HUES64 (cell line): ENCODE results near the gene PARM1.

ENCODE experiments used
- H3K27ac ChIP-seq: 2 replicates; pipeline ENCODE4 v1.7.0; 2013; ENCODE audit warnings: low read depth, low read length, inconsistent platforms
- H3K27me3 ChIP-seq: 2 replicates; pipeline ENCODE4 v1.6.1; 2013; ENCODE audit warnings: mild to moderate bottlenecking, low read length; ENCODE audit not compliant: insufficient read depth
- H3K36me3 ChIP-seq: 2 replicates; pipeline ENCODE4 v1.6.1; 2013; ENCODE audit warnings: mild to moderate bottlenecking, low read length; ENCODE audit not compliant: insufficient read depth
- H3K4me1 ChIP-seq: 2 replicates; pipeline ENCODE4 v1.6.1; 2013; ENCODE audit warnings: mild to moderate bottlenecking, low read length, moderate library complexity; ENCODE audit not compliant: insufficient read depth
- H3K4me3 ChIP-seq: 2 replicates; pipeline ENCODE4 v1.5.1; 2013; ENCODE audit warnings: mild to moderate bottlenecking, low read length, moderate library complexity
- H3K9ac ChIP-seq: 2 replicates; pipeline ENCODE4 v1.6.1; 2013; ENCODE audit warnings: mild to moderate bottlenecking, low read depth, low read length
- H3K9me3 ChIP-seq: 2 replicates; pipeline ENCODE4 v1.6.1; 2013; ENCODE audit warnings: low read depth, low read length; ENCODE audit not compliant: insufficient read depth
- WGBS: fragments of 150-250, 120-280 bp; methylation state at CpG from one replicate; pipeline ENCODE4 v1.1.7; 2013; ENCODE audit warnings: missing lambda C conversion rate; 5-methylcytosine and 5-hydroxymethylcytosine counted together

Gene PARM1

GRCh38 chr4:74962584-74962983, 29.7 kb downstream of the PARM1 start:
- H3K4me3 ChIP-seq = no peak overlapping the region
- no peak overlapping the region for H3K9ac ChIP-seq

DNA sequence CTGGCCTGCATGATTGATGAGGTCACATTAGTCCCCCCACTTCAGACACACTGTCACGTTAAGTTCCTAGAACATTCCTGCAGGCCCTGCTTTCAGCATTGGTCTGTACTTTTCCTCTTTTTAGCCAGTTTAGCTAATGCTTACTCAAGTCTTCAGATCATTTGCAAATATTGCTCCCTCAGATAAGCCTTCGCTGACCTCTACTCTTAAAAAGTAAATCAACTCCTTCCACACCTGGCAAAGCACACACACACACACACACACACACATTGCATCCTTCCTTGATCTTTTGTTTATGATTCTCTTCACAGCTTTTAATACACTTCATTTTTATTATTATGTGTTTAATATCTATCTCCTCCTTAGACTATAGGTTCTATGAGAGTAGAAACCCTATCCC, 31.4 kb downstream of the PARM1 start:
- Histone ChIP-seq H3K4me3 (no peak overlapping the region), H3K9ac (no peak overlapping the region), H3K27me3 (no peaks in the 10 kb centered on the region), H3K36me3 (no peaks in the 10 kb centered on the region), H3K9me3 (peaks cover 5% of the 10 kb centered on the region; the same call in 1 of the 2 replicates), H3K27ac (no peak overlapping the region), H3K4me1 (no peaks in the 10 kb centered on the region)
- 88% methylated on average over 2 of the region's 2 CpGs for WGBS

More at GRCh38 chr4:74962584-74962983, 29.7 kb downstream of the PARM1 start:
- Histone ChIP-seq H3K27ac (no peak overlapping the region), H3K27me3 (no peaks in the 10 kb centered on the region), H3K4me1 (no peaks in the 10 kb centered on the region), H3K36me3 (no peaks in the 10 kb centered on the region), H3K9me3 (peaks cover 5% of the 10 kb centered on the region; the same call in 1 of the 2 replicates)

GRCh38 chr4:74967324-74967723, 34.4 kb downstream of the PARM1 start:
- no peak overlapping the region for H3K9ac ChIP-seq
- H3K27me3 ChIP-seq = no peaks in the 10 kb centered on the region
- no peaks in the 10 kb centered on the region for H3K4me1 ChIP-seq
- no peak overlapping the region for H3K4me3 ChIP-seq
- no peaks in the 10 kb centered on the region for H3K9me3 ChIP-seq
- WGBS = 96% methylated on average over 3 of the region's 3 CpGs
- H3K27ac ChIP-seq = no peak overlapping the region
- H3K36me3 ChIP-seq = no peaks in the 10 kb centered on the region

- 95% methylated on average over 1 of the region's 2 CpGs for WGBS
- Histone ChIP-seq H3K36me3 (no peaks in the 10 kb centered on the region), H3K9me3 (no peaks in the 10 kb centered on the region), H3K9ac (no peak overlapping the region), H3K27ac (no peak overlapping the region), H3K4me1 (no peaks in the 10 kb centered on the region), H3K27me3 (no peaks in the 10 kb centered on the region), H3K4me3 (no peak overlapping the region)
These were observed 35.7 kb downstream of the PARM1 start for GRCh38 chr4:74968456-74969164.

DNA sequence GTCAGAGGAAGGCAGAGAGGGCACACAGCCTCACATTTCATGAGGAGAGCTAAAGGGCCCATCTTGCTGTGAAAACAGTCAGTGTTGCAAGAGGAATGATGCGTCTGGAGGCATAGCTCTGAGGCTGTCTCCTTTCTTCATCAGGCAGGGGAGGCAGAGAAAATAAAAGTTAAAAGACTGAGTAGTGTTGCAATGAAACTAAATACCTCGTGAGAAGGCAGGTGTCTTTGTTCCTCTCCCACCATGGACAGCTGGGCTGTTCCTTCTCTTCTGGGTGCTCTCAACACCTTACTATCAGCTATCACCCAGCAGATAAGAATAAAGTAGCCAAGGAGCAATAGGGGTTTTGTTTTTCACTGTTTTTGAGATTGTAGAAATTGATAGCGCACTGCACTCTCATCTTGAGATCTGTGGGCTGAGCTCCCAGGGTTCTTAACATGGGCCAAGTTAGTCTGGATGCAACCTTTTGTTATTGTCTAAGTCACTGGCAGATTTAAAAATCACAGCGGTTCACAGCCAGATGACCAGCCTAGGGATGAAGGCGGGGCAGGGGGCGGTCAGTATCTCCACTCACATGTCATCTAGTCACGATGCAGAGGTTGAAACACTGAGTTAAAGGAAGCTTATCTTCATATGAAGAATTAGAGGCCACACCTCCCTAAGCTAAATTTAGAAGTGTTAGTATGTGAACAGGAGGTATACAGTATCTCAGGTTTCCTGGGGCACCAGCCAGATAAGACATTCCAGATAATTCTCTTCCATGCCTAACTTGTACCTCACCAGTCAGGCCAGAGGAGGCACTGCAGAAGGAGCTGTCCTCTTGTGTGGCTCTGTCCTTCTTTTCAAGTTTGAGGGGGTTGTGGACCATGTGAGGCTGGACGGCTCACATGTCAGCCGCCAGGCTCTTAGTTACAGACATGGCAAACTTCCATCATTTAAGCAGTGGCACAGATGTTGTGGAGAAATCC, 36.9 kb downstream of the PARM1 start:
- 88% methylated on average over 9 of the region's 9 CpGs for WGBS
- Histone ChIP-seq H3K36me3 (no peaks in the 10 kb centered on the region), H3K9ac (no peak overlapping the region), H3K4me1 (no peaks in the 10 kb centered on the region), H3K27me3 (no peaks in the 10 kb centered on the region), H3K4me3 (no peak overlapping the region), H3K9me3 (no peaks in the 10 kb centered on the region), H3K27ac (no peak overlapping the region)

DNA sequence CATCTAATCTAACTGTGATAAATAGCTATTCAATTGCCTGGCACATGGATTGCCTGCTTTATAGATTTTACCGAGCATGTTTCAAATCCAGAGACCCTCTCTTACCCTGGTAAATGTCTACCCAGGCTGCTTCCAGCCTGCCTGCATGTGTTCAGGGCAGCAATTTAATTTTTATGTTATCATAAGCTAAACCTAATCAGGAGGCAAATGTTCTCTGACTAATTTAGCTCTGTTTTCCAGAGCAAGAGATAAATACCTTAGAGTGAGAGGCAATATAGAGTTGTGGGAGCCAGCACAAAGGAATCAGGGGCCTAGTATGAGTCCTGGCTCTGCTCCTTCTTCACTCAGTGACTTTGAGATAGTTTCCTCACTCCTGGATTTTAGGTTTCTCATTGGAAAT, 37.7 kb downstream of the PARM1 start:
- H3K27me3 ChIP-seq = no peaks in the 10 kb centered on the region
- H3K9ac ChIP-seq = no peak overlapping the region
- 100% methylated on average over 1 of the region's 1 CpG for WGBS
- H3K4me1 ChIP-seq = no peaks in the 10 kb centered on the region
- no peaks in the 10 kb centered on the region for H3K9me3 ChIP-seq
- no peaks in the 10 kb centered on the region for H3K36me3 ChIP-seq
- H3K27ac ChIP-seq = no peak overlapping the region
- H3K4me3 ChIP-seq = no peak overlapping the region

- H3K4me1 ChIP-seq = no peaks in the 10 kb centered on the region
- no peak overlapping the region for H3K27ac ChIP-seq
- no peak overlapping the region for H3K9ac ChIP-seq
- WGBS = 87% methylated on average over 1 of the region's 1 CpG
- no peaks in the 10 kb centered on the region for H3K36me3 ChIP-seq
- H3K9me3 ChIP-seq = no peaks in the 10 kb centered on the region
- H3K4me3 ChIP-seq = no peak overlapping the region
- H3K27me3 ChIP-seq = no peaks in the 10 kb centered on the region
These were observed 38.9 kb downstream of the PARM1 start for GRCh38 chr4:74971862-74972261.

DNA sequence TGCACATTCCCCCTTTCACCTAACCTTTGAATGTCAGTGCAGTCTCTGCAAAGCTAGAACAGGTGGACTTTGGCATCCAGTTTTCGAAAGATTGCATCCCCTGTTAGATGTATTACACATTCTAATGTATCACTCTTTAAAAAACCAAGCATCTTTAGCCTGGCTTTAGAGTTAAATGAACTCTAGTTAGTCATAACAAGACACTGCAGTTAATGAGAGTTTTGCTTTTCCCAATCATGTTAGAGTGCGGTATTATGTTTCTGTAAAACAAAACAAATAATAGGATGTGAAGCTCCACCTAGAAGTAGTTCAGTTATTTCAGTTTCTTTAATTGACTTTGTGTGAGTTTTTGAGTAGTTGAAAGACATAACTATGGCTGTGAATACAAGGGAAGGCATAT, 42.2 kb downstream of the PARM1 start:
- no peaks in the 10 kb centered on the region for H3K9me3 ChIP-seq
- WGBS = 98% methylated on average over 2 of the region's 2 CpGs
- H3K9ac ChIP-seq = no peak overlapping the region
- H3K4me3 ChIP-seq = no peak overlapping the region
- no peaks in the 10 kb centered on the region for H3K4me1 ChIP-seq
- no peaks in the 10 kb centered on the region for H3K27me3 ChIP-seq
- H3K36me3 ChIP-seq = no peaks in the 10 kb centered on the region
- H3K27ac ChIP-seq = no peak overlapping the region

- WGBS = 86% methylated on average over 2 of the region's 2 CpGs
- no peaks in the 10 kb centered on the region for H3K27me3 ChIP-seq
- H3K4me3 ChIP-seq = no peak overlapping the region
- no peaks in the 10 kb centered on the region for H3K36me3 ChIP-seq
- H3K9me3 ChIP-seq = no peaks in the 10 kb centered on the region
- no peak overlapping the region for H3K27ac ChIP-seq
- no peak overlapping the region for H3K9ac ChIP-seq
- no peaks in the 10 kb centered on the region for H3K4me1 ChIP-seq
These were observed 43.2 kb downstream of the PARM1 start for GRCh38 chr4:74975848-74976824.

GRCh38 chr4:74982546-74983252, 49.8 kb downstream of the PARM1 start:
- Histone ChIP-seq H3K36me3 (no peaks in the 10 kb centered on the region), H3K9me3 (no peaks in the 10 kb centered on the region), H3K9ac (no peak overlapping the region), H3K4me1 (no peaks in the 10 kb centered on the region), H3K27me3 (no peaks in the 10 kb centered on the region), H3K27ac (no peak overlapping the region), H3K4me3 (no peak overlapping the region)
- 91% methylated on average over 1 of the region's 1 CpG for WGBS
